ENCODE results near the gene MYOCD. TPM values are rescaled to one million over a fixed set of nuclear protein-coding genes. Genes with fewer than 3 reads are reported as not detected.

MYOCD gene
- total RNA-seq, 4 donors from 2014 or later, result 0.80 to 9.3 (median 1.6) TPM

DNA sequence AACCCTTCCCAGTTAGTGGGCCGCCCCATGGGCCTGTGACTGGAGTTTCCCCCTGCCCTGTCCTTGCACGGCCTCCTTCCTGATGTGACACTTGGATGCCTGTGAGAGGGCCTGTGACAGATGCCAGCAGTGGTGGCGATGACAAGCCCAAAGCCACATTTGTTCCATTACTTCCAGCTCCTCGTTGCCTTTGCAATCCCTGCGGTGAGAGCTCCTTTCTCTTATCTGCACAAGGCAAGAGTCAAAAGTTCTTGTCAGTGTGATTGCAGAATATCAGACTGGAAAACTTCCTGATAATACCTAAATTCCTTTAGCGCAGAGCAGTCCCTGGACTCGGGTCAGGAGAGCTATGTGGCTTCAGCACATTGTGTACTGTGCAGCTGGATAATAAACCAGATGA is 69.2 kb downstream of the MYOCD start:
- no peak for DNase-seq (ENCODE audit: low spot score in 2 of 2)
- H3K4me3 ChIP-seq (ENCODE audit: low read depth, poor library complexity, severe bottlenecking), result no peak overlapping the region
- TF ChIP-seq CTCF (IDR thresholded peaks at IDR 0.05), result no peak
- no peak for TF ChIP-seq POLR2A (IDR thresholded peaks at IDR 0.05)
- WGBS, 2 donors, result 67 to 85% methylated on average over 7 of the region's 7 CpGs
- intact Hi-C loops (cut with DNase I; ENCODE audit: low total_unique reads), result no loop called here

GRCh38 chr17:12735517-12735916 is 69.8 kb downstream of the MYOCD start:
- TF ChIP-seq CTCF (IDR thresholded peaks at IDR 0.05) (no peak), POLR2A (IDR thresholded peaks at IDR 0.05) (no peak)
- H3K4me3 ChIP-seq (ENCODE audit: low read depth, poor library complexity, severe bottlenecking), result no peak overlapping the region
- DNase-seq (ENCODE audit: low spot score in 2 of 2), result no peak
- 87% methylated on average over 8 of the region's 8 CpGs for WGBS, 2 donors
- intact Hi-C loops (cut with DNase I; ENCODE audit: low total_unique reads), result no loop called here

GRCh38 chr17:12736526-12736925 is 70.8 kb downstream of the MYOCD start:
- intact Hi-C loops (cut with DNase I; ENCODE audit: low total_unique reads), result no loop called here
- H3K4me3 ChIP-seq (ENCODE audit: low read depth, poor library complexity, severe bottlenecking), result no peak overlapping the region
- no peak for TF ChIP-seq POLR2A (IDR thresholded peaks at IDR 0.05)
- TF ChIP-seq CTCF (IDR thresholded peaks at IDR 0.05), result no peak
- DNase-seq (ENCODE audit: low spot score in 2 of 2), result no peak
- 78 to 86% methylated on average over 4 of the region's 4 CpGs for WGBS, 2 donors

GRCh38 chr17:12737740-12738469 is 72.2 kb downstream of the MYOCD start:
- DNase-seq (ENCODE audit: low spot score in 2 of 2), result no peak
- intact Hi-C loops (cut with DNase I; ENCODE audit: low total_unique reads), result no loop called here
- H3K4me3 ChIP-seq (ENCODE audit: low read depth, poor library complexity, severe bottlenecking), result no peak overlapping the region
- 50 to 61% methylated on average over 7 of the region's 7 CpGs for WGBS, 2 donors
- no peak for TF ChIP-seq CTCF (IDR thresholded peaks at IDR 0.05)
- no peak for TF ChIP-seq POLR2A (IDR thresholded peaks at IDR 0.05)

GRCh38 chr17:12738624-12739023 is 72.9 kb downstream of the MYOCD start:
- DNase-seq (ENCODE audit: low spot score in 2 of 2), result no peak
- 71 to 83% methylated on average over 2 of the region's 2 CpGs for WGBS, 2 donors
- H3K4me3 ChIP-seq (ENCODE audit: low read depth, poor library complexity, severe bottlenecking), result no peak overlapping the region
- TF ChIP-seq POLR2A (IDR thresholded peaks at IDR 0.05), result no peak
- no peak for TF ChIP-seq CTCF (IDR thresholded peaks at IDR 0.05)
- intact Hi-C loops (cut with DNase I; ENCODE audit: low total_unique reads), result no loop called here

DNA sequence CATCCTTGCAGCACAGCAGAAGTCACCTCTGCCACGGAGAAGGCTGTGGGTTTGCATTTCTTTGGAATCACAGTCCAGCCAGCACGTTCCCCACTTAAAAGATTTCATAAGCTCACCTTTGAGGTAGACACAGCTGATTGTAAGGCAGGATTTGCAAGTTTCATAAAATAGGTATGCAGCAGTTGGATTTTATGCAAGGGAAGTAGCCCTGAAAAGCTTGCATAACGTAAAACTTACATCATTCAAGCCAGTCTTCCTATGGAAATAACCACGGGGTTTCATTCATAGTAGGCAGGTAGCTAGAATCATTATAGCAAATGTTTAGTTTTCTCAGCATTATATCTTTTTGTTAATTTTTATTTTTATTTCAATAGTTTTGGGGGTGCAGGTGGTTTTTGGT is 73.8 kb downstream of the MYOCD start:
- intact Hi-C loops (cut with DNase I; ENCODE audit: low total_unique reads), result no loop called here

More for the DNA sequence above, 73.8 kb downstream of the MYOCD start:
- WGBS, 2 donors, result 53 to 57% methylated on average over 4 of the region's 4 CpGs
- DNase-seq (ENCODE audit: low spot score in 2 of 2), result no peak
- no peak overlapping the region for H3K4me3 ChIP-seq (ENCODE audit: low read depth, poor library complexity, severe bottlenecking)
- TF ChIP-seq POLR2A (IDR thresholded peaks at IDR 0.05) (no peak), CTCF (IDR thresholded peaks at IDR 0.05) (no peak)
